A673 (cell line): ENCODE data around the gene ITLN2. TPM values are rescaled to one million over a fixed set of nuclear protein-coding genes. Genes with fewer than 3 reads are reported as not detected.
"Not testable (repeated sequence)": the region's sequence is repeated elsewhere in the genome, so short reads cannot be mapped to it uniquely, and the experiment has no call there.

Experiments
- BruUV-seq: library from RNA; stranded (reverse); fragments of 400-500 nt; replicated peaks from 2 replicates; lab custom pipeline; 2021; lab: Mats Ljungman, UMichigan
- CTCF ChIA-PET: fragments of 300-600 bp; sonication (Branson Sonifier 250); formaldehyde crosslinking; loops from one replicate; lab custom pipeline; 2022; ENCODE audit warnings: antibody characterized with exemption; lab: Charles Lee
- POLR2A ChIA-PET: fragments of 300-600 bp; sonication (Branson Sonifier 250); formaldehyde crosslinking; loops from one replicate; lab custom pipeline; 2022; ENCODE audit warnings: antibody characterized with exemption; ENCODE audit not compliant: low non-redundant PET; lab: Charles Lee
- DNase-seq: peaks from one replicate; pipeline ENCODE4 v3.0.0-alpha.2; 2015; ENCODE audit warnings: low spot score
- H3K27ac ChIP-seq: fragments of 200-600 bp; sonication (generic); 2 replicates; pipeline ENCODE4 v1.5.1; 2016; ENCODE audit warnings: mixed run types, low read depth, mild to moderate bottlenecking, mixed read lengths, antibody characterized with exemption, low read length; ENCODE audit not compliant: poor library complexity, severe bottlenecking
- H3K27me3 ChIP-seq: fragments of 200-600 bp; sonication (generic); replicated peaks from 2 replicates; pipeline ENCODE4 v1.6.1; 2017; ENCODE audit warnings: mixed run types, low read depth, mild to moderate bottlenecking, mixed read lengths, antibody characterized with exemption, low read length; ENCODE audit not compliant: insufficient read depth, poor library complexity
- H3K36me3 ChIP-seq: fragments of 200-600 bp; sonication (generic); 2 replicates; pipeline ENCODE4 v1.6.1; 2016; ENCODE audit warnings: mixed run types, mild to moderate bottlenecking, mixed read lengths, antibody characterized with exemption, low read length; ENCODE audit not compliant: insufficient read depth, poor library complexity, severe bottlenecking
- H3K4me1 ChIP-seq: fragments of 200-600 bp; sonication (generic); 2 replicates; pipeline ENCODE4 v1.6.1; 2017; ENCODE audit warnings: mixed run types, mild to moderate bottlenecking, mixed read lengths, antibody characterized with exemption, low read length; ENCODE audit not compliant: insufficient read depth, poor library complexity, severe bottlenecking
- H3K4me3 ChIP-seq: fragments of 200-600 bp; sonication (generic); 2 replicates; pipeline ENCODE4 v1.5.1; 2016; ENCODE audit warnings: low read depth, mixed run types, mild to moderate bottlenecking, mixed read lengths, low read length; ENCODE audit not compliant: poor library complexity, severe bottlenecking
- H3K9me3 ChIP-seq: fragments of 200-600 bp; sonication (generic); 2 replicates; pipeline ENCODE4 v1.6.1; 2016; ENCODE audit warnings: mixed run types, low read depth, mild to moderate bottlenecking, mixed read lengths, antibody characterized with exemption, low read length; ENCODE audit not compliant: poor library complexity, severe bottlenecking
- EZH2 ChIP-seq: fragments of 200-600 bp; sonication (generic); IDR thresholded peaks from 2 replicates; pipeline ENCODE4 v1.6.1; 2017; ENCODE audit warnings: borderline replicate concordance, low read depth, mild to moderate bottlenecking, mixed read lengths, antibody characterized with exemption, low read length; ENCODE audit not compliant: poor library complexity, severe bottlenecking
- intact Hi-C: fragments of 100-400 bp; cut with micrococcal nuclease; formaldehyde crosslinking; loops from one replicate; pipeline ENCODE4 v1.10.0; 2022; ENCODE audit not compliant: unreplicated experiment
- total RNA-seq: library from RNA; stranded (reverse); gene quantifications from 2 replicates; pipeline ENCODE4 v1.2.3, GENCODE V29; 2021
- TF ChIP-seq, protein P1 (sequence below): fragments of 300-800, 200-600 bp; sonication (generic); conservative IDR thresholded peaks from 2 replicates; pipeline ENCODE4 v1.5.1; 2017; ENCODE audit warnings: low read depth, mild to moderate bottlenecking, antibody characterized with exemption, low read length, moderate library complexity, mixed read lengths

The ITLN2 gene
- total RNA-seq, 1 experiment from 2014 or later, result not detected

DNA sequence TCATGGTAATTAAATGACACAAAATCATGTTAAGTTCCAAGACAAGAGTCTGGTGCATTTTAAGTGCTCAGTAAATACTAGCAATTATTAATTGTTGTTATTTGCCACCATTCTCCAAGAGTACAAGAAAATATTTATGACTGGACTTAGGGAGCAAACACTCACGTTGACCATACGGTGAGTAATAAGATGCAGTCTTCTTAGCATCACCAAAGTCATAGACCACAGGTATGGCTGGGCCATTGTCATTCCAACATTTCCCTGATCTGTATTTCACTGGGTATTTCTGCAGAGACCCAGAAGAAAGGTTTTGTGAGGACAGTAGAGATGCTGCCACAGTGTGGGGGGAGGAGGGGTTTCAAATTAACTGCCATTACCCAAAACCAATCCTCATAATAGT, 4.7 kb downstream of the ITLN2 start:
- Histone ChIP-seq H3K27ac (no peak overlapping the region), H3K27me3 (no peaks in the 10 kb centered on the region), H3K4me3 (no peak overlapping the region), H3K4me1 (no peaks in the 10 kb centered on the region), H3K9me3 (no peaks in the 10 kb centered on the region), H3K36me3 (no peaks in the 10 kb centered on the region)
- TF ChIP-seq, protein P1, sequence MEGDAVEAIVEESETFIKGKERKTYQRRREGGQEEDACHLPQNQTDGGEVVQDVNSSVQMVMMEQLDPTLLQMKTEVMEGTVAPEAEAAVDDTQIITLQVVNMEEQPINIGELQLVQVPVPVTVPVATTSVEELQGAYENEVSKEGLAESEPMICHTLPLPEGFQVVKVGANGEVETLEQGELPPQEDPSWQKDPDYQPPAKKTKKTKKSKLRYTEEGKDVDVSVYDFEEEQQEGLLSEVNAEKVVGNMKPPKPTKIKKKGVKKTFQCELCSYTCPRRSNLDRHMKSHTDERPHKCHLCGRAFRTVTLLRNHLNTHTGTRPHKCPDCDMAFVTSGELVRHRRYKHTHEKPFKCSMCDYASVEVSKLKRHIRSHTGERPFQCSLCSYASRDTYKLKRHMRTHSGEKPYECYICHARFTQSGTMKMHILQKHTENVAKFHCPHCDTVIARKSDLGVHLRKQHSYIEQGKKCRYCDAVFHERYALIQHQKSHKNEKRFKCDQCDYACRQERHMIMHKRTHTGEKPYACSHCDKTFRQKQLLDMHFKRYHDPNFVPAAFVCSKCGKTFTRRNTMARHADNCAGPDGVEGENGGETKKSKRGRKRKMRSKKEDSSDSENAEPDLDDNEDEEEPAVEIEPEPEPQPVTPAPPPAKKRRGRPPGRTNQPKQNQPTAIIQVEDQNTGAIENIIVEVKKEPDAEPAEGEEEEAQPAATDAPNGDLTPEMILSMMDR, result no peak
- no peak for TF ChIP-seq EZH2
- BruUV-seq, result no TSS peak
- ChIA-PET POLR2A (no interaction called here), CTCF (no interaction called here)
- intact Hi-C loops, result loop anchor here (2.0 to 5.0 kb wide), 2 partner anchors 115 to 223 kb away; no protein-coding TSS in a partner anchor
- no peak for DNase-seq

DNA sequence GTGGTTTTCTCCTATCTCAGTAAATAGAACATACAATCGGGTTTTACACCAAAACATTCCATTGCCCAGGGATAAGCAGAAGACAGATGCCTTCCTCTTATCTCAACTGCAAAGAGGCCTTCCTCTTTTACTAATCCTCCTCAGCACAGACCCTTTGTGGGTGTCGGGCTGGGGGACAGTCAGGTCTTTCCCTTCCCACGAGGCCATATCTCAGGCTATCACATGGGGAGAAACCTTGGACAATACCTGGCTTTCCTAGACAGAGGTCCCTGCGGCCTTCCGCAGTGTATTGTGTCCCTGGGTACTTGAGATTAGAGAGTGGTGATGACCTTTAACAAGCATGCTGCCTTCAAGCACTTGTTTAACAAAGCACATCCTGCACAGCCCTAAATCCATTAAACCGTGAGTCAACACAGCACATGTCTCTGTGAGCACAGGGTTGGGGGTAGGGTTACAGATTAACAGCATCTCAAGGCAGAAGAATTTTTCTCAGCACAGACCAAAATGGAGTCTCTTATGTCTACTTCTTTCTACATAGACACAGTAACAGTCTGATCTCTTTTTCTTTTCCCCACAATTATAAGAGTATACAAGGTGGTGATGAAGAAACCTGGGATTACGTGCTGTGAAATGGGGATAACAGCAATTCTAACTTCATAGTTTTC, 5.3 kb downstream of the ITLN2 start:
- POLR2A ChIA-PET, H3K4me1 ChIP-seq, H3K9me3 ChIP-seq, DNase-seq, H3K36me3 ChIP-seq, CTCF ChIA-PET, BruUV-seq, intact Hi-C loops, H3K27ac ChIP-seq, H3K27me3 ChIP-seq, H3K4me3 ChIP-seq: not testable (repeated sequence)

DNA sequence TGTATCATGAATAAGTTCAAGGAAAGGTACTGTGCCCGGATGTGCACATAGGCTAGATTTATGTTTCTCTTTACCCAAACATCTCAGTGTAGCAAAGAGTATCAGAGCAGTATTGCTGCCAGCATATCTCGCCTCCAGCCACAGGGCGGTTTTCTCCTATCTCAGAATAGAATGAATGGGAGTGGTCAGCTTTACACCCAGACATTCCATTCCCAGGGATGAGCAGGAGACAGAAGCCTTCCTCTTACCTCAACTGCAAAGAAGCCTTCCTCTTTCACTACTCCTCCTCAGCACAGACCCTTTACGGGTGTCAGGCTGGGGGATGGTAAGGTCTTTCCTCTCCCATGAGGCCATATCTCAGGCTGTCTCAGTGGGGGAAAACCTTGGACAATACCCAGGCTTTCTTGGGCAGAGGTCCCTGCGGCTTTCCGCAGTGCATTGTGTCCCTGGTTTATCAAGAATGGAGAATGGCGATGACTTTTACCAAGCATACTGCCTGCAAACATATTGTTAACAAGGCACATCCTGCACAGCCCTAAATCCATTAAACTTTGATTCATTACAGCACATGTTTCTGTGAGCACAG, 7.3 kb downstream of the ITLN2 start:
- H3K4me1 ChIP-seq, H3K36me3 ChIP-seq, H3K9me3 ChIP-seq, POLR2A ChIA-PET, CTCF ChIA-PET, H3K27me3 ChIP-seq, intact Hi-C loops, DNase-seq, H3K27ac ChIP-seq, BruUV-seq, H3K4me3 ChIP-seq: not testable (repeated sequence)

DNA sequence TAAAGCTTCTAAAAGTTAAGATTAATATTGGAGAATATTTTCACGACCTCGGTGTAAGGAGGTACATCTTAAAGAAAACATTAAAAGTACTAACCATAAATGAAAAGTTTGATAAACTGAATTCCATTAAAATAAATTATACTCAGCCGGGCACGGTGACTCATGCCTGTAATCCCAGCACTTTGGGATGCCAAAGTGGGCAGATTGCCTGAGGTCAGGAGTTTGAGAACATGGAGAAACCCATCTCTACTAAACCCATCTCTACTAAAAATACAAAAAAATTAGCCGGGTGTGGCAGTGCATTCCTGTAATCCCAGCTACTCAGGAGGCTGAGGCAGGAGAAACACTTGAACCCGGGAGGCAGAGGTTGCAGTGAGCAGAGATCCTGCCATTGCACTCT, 8.7 kb downstream of the ITLN2 start:
- H3K27ac ChIP-seq, H3K36me3 ChIP-seq, H3K4me3 ChIP-seq, H3K9me3 ChIP-seq, H3K4me1 ChIP-seq, CTCF ChIA-PET, POLR2A ChIA-PET, BruUV-seq, intact Hi-C loops, H3K27me3 ChIP-seq: not testable (repeated sequence)
- DNase-seq, result peak; percentile 18
